ENCODE results near the gene ZNF516. TPM values are rescaled to one million over a fixed set of nuclear protein-coding genes. Genes with fewer than 3 reads are reported as not detected.

Gene ZNF516
- total RNA-seq, 1 donor from 2014 or later: 192 TPM

DNA sequence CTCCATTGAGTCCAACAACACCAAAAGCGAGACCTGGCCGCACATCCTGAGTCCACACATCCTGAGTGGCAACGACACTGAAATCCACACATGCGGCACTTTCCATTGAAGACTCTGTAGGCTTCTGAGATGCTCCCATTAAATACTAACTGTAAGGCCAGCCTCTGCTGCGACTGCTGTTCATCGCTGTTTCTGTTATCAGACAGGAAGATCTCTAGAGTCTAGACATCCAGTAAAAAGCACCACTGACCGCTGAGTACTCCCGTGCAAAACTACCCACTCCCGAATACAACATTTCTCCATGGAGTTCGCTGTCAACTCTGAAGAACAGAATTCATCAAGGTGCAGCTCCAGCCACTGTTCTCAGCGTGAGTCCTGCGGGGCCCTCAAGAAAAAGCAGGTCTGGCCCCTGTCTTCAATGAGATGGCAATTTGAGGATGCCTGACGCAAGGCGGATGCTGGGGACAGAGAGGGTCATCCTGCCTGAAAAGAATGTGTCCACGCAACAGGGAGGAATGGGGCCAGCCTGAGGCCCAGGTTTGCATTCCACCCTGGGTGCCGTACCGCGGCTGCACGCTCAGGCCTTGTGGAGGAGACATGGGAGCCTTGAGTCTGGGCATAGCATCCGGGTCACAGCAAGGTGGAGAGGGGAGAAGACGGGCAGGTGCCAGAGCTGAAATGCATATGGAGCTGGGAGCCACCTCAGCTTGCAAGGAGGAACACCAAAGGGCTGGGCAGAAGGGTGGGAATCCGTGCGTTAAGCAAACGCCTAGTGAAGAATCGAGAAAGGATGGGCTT lies 61.9 kb downstream of the ZNF516 start:
- Mint-ChIP-seq H3K27me3 (ENCODE audit: unreplicated experiment) (peaks cover 5% of the 10 kb centered on the region), H3K36me3 (ENCODE audit: unreplicated experiment) (peaks cover 11% of the 10 kb centered on the region), H3K27ac (ENCODE audit: unreplicated experiment) (peak overlapping the region; percentile 54), H3K9me3 (ENCODE audit: unreplicated experiment) (peaks cover 25% of the 10 kb centered on the region), H3K4me3 (ENCODE audit: unreplicated experiment) (no peak overlapping the region), H3K4me1 (ENCODE audit: low read depth, unreplicated experiment) (peaks cover 78% of the 10 kb centered on the region)
- DNase-seq: no peak
- TF ChIP-seq, protein P1, sequence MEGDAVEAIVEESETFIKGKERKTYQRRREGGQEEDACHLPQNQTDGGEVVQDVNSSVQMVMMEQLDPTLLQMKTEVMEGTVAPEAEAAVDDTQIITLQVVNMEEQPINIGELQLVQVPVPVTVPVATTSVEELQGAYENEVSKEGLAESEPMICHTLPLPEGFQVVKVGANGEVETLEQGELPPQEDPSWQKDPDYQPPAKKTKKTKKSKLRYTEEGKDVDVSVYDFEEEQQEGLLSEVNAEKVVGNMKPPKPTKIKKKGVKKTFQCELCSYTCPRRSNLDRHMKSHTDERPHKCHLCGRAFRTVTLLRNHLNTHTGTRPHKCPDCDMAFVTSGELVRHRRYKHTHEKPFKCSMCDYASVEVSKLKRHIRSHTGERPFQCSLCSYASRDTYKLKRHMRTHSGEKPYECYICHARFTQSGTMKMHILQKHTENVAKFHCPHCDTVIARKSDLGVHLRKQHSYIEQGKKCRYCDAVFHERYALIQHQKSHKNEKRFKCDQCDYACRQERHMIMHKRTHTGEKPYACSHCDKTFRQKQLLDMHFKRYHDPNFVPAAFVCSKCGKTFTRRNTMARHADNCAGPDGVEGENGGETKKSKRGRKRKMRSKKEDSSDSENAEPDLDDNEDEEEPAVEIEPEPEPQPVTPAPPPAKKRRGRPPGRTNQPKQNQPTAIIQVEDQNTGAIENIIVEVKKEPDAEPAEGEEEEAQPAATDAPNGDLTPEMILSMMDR (IDR thresholded peaks at IDR 0.05; ENCODE audit: partially characterized antibody, unreplicated experiment): no peak

DNA sequence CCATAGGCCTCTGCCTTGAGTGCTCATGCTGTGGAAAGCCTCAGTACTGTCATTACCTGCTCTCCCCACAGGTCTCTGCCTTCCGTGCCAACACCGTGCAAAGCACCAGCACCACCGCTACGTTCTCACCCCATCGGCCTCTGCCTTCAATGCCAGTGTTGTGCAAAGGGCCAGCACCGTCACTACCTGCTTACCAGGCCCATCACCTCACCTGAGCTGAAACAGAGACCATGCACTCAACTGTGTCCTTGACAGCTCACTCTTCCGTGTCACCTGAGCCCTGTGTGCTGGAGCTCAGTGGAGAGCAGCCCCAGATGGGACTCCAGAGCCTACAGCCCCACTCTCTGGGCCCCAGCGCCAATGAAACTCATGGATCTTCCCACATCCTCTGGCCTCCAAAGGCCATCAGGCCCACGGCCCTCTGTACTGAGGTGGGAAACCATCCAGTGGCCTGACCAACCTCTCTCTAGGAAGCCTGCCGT lies 62.7 kb downstream of the ZNF516 start:
- Mint-ChIP-seq H3K27me3 (ENCODE audit: unreplicated experiment) (peaks cover 5% of the 10 kb centered on the region), H3K27ac (ENCODE audit: unreplicated experiment) (peak overlapping the region; percentile 85), H3K4me1 (ENCODE audit: low read depth, unreplicated experiment) (peaks cover 74% of the 10 kb centered on the region), H3K36me3 (ENCODE audit: unreplicated experiment) (peaks cover 15% of the 10 kb centered on the region), H3K4me3 (ENCODE audit: unreplicated experiment) (peak overlapping the region; percentile 63), H3K9me3 (ENCODE audit: unreplicated experiment) (peaks cover 24% of the 10 kb centered on the region)
- TF ChIP-seq, protein P1 (IDR thresholded peaks at IDR 0.05; ENCODE audit: partially characterized antibody, unreplicated experiment): no peak
- DNase-seq: no peak

DNA sequence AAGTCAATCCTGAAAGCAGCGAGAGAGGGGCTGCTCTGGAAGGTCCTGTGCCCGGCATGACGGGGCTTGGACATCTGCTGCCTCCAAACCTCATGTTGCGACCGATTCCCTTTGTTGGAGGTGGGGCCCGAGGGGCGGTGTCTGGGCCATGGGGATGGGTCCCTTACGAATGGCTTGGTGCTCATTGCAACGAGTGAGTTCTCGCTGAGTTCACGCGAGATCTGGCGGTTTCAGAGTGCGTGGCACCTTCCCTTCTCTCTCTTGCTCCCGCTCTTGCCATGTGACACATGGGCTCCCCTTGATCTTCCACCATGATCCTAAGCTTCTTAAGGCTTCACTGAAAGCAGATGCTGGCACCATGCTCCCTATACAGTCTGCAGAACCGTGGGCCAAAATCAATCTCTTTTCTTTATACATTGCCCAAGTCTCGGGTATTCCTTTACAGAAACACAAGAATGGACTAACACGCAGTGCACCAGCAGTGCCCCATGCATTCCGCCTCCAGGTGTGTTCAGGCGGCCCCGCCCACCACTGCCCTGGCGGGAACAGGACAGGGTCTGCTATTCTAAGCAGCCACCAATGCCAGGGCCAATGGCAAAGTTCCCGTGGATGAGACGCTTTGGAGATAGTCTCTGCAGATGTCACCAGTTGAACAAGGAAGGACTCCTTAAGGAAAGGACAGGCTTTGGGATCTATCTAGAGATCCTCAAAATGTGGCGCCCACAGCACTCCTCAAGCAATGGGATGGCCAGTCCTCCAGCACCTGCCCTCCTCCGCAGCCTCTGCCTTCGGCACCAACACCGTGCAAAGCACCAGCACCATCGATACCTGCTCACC lies 63.4 kb downstream of the ZNF516 start:
- peaks cover 5% of the 10 kb centered on the region for H3K27me3 Mint-ChIP-seq (ENCODE audit: unreplicated experiment)
- peak overlapping the region; percentile 85 for H3K27ac Mint-ChIP-seq (ENCODE audit: unreplicated experiment)
- H3K4me1 Mint-ChIP-seq (ENCODE audit: low read depth, unreplicated experiment): peaks cover 67% of the 10 kb centered on the region
- peak; percentile 48 for DNase-seq
- TF ChIP-seq, protein P1 (IDR thresholded peaks at IDR 0.05; ENCODE audit: partially characterized antibody, unreplicated experiment): no peak
- H3K4me3 Mint-ChIP-seq (ENCODE audit: unreplicated experiment): peak overlapping the region; percentile 68
- peaks cover 15% of the 10 kb centered on the region for H3K36me3 Mint-ChIP-seq (ENCODE audit: unreplicated experiment)
- peaks cover 24% of the 10 kb centered on the region for H3K9me3 Mint-ChIP-seq (ENCODE audit: unreplicated experiment)

DNA sequence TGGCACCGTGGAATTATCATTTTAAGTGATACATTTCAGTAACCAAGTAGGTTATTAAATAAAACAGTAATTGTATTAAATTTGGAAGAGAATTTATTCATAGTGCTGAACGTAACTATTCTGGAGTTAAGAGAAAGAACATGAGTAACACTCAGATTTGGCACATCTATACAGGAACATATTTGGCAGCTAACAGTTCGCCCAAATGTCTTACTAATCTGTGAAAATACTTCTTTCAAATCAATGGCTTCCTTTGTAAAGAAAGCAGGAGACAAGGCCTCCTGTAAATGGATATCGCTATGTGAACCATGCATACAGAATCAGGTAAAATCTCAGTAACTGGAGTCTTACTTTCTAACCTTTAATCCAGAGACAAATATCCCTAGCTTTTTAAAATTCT lies 64.4 kb downstream of the ZNF516 start:
- no peak for DNase-seq
- Mint-ChIP-seq H3K4me3 (ENCODE audit: unreplicated experiment) (peak overlapping the region; percentile 21), H3K9me3 (ENCODE audit: unreplicated experiment) (peaks cover 24% of the 10 kb centered on the region), H3K4me1 (ENCODE audit: low read depth, unreplicated experiment) (peaks cover 67% of the 10 kb centered on the region), H3K27me3 (ENCODE audit: unreplicated experiment) (peaks cover 5% of the 10 kb centered on the region), H3K27ac (ENCODE audit: unreplicated experiment) (peak overlapping the region; percentile 85), H3K36me3 (ENCODE audit: unreplicated experiment) (peaks cover 15% of the 10 kb centered on the region)
- TF ChIP-seq, protein P1 (IDR thresholded peaks at IDR 0.05; ENCODE audit: partially characterized antibody, unreplicated experiment): no peak

Measured in glutamatergic neuron (in vitro differentiated cells).